Stomach (tissue), 9 donors: ENCODE results near the gene OTX1. TPM values are rescaled to one million over a fixed set of nuclear protein-coding genes. Genes with fewer than 3 reads are reported as not detected.

Source experiments
- DNase-seq, 2 donors: peaks; one replicate each; pipeline versions ENCODE4 v3.0.0 to v3.0.0-alpha.2; 2013 to 2019
- H3K27ac ChIP-seq, 5 donors: fragments of 200-600 bp in 4 of 5; sonication (generic) in 4 of 5; one replicate each; pipeline ENCODE4 v1.5.1; 2013 to 2019; ENCODE audit warnings: mild to moderate bottlenecking in 1 of 5, moderate library complexity in 1 of 5
- H3K27me3 ChIP-seq, 3 donors: fragments of 200-600 bp; sonication (generic); one replicate each; pipeline ENCODE4 v1.5.1; 2017 to 2019; ENCODE audit warnings: mixed run types in 1 of 3
- H3K36me3 ChIP-seq, 4 donors: fragments of 200-600 bp; sonication (generic); 1 replicate in 3 of 4; 2 replicates in 1 of 4; pipeline ENCODE4 v1.5.1; 2016 to 2019
- H3K4me1 ChIP-seq, 4 donors: fragments of 200-600 bp; sonication (generic); one replicate each; pipeline ENCODE4 v1.5.1; 2016 to 2019
- H3K4me3 ChIP-seq, 4 donors: fragments of 200-600 bp; sonication (generic) in 3 of 4; one replicate each; pipeline ENCODE4 v1.5.1; 2016 to 2019; ENCODE audit warnings: mild to moderate bottlenecking in 1 of 4
- H3K9me3 ChIP-seq, 4 donors: fragments of 200-600 bp; sonication (generic); one replicate each; pipeline ENCODE4 v1.5.1; 2016 to 2019
- EP300 ChIP-seq: sonication (generic); formaldehyde crosslinking; IDR thresholded peaks from one replicate; pipeline ENCODE4 v1.6.1; 2017; ENCODE audit warnings: antibody characterized with exemption
- POLR2A ChIP-seq, 4 donors: fragments of 450-650 bp; IDR thresholded peaks; one replicate each; pipeline ENCODE4 v1.6.1; 2016; ENCODE audit warnings: antibody characterized with exemption in 4 of 4, control low read depth in 2 of 4, mild to moderate bottlenecking in 1 of 4, moderate library complexity in 1 of 4
- POLR2AphosphoS5 ChIP-seq, 3 donors: sonication (generic); formaldehyde crosslinking; IDR thresholded peaks; one replicate each; pipeline ENCODE4 v1.6.1; 2016; ENCODE audit warnings: antibody characterized with exemption in 3 of 3
- WGBS, 5 donors: extraction: QIAGEN DNeasy Blood & Tissue Kit in 3 of 5; methylation state at CpG; one replicate each; pipeline versions ENCODE4 v1.1.5 to v1.1.7; 2013 to 2018; 5-methylcytosine and 5-hydroxymethylcytosine counted together
- intact Hi-C: fragments of 100-400 bp; cut with DNase I; formaldehyde crosslinking; loops from one replicate; pipeline ENCODE4 v1.15.1; 2023; ENCODE audit warnings: low total_unique reads
- polyA plus RNA-seq, 3 donors: library from polyadenylated mRNA; stranded (reverse); fragments of 200-250 nt; gene quantifications; one replicate each; pipeline ENCODE4 v1.2.3, GENCODE V29; 2013
- total RNA-seq, 5 donors: library from RNA; depleted of rRNA; stranded (reverse); fragments of >200 nt; gene quantifications; one replicate each; pipeline versions ENCODE4 v1.1.0 to v1.2.3, GENCODE V29; 2014 to 2016
- TF ChIP-seq, protein P1 (sequence below), 7 experiments: fragments of 450-650 bp in 4 of 7; fragments of 200-600 bp in 3 of 7; sonication (generic) in 3 of 7; IDR thresholded peaks; one replicate each; pipeline ENCODE4 v1.5.1; 2016 to 2019; ENCODE audit warnings: antibody characterized with exemption in 7 of 7, control low read depth in 2 of 7, mild to moderate bottlenecking in 1 of 7
- donor health status: healthy with polysubstance abuse.
- donor health status: Bipolar disorder and iron deficiency.
- donor health status: healthy.

Gene OTX1
- total and polyA plus RNA-seq, 8 donors: 0.10 to 0.25 TPM; not detected in 6

DNA sequence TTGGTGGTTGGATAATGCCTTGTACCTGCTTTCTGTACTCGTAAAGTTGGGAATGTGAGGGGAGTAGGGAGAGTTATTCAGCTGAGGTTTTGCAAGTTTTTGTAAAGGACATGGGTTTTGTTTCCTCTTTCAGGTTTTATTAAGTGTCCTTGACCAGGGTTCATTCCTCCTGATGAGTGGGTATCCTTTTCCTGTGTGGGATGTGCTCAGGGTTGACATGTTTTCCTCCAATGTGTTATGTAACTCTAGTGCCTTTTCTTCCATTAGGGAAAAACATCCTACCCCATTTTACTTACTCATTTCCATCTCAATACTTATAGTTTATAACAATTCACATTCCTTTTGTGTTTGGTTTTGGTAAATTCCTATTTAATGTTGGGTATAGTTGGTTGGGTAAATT is 48.4 kb downstream of the OTX1 start:
- no peak overlapping the region for H3K27ac ChIP-seq
- TF ChIP-seq, protein P1, sequence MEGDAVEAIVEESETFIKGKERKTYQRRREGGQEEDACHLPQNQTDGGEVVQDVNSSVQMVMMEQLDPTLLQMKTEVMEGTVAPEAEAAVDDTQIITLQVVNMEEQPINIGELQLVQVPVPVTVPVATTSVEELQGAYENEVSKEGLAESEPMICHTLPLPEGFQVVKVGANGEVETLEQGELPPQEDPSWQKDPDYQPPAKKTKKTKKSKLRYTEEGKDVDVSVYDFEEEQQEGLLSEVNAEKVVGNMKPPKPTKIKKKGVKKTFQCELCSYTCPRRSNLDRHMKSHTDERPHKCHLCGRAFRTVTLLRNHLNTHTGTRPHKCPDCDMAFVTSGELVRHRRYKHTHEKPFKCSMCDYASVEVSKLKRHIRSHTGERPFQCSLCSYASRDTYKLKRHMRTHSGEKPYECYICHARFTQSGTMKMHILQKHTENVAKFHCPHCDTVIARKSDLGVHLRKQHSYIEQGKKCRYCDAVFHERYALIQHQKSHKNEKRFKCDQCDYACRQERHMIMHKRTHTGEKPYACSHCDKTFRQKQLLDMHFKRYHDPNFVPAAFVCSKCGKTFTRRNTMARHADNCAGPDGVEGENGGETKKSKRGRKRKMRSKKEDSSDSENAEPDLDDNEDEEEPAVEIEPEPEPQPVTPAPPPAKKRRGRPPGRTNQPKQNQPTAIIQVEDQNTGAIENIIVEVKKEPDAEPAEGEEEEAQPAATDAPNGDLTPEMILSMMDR (IDR thresholded peaks at IDR 0.05): no peak
- TF ChIP-seq POLR2AphosphoS5 (IDR thresholded peaks at IDR 0.05) (no peak), EP300 (no peak), POLR2A (IDR thresholded peaks at IDR 0.05) (no peak)
- H3K9me3 ChIP-seq: peaks cover 0 to 29% (median 20%) of the 10 kb centered on the region in 4 donors
- intact Hi-C loops: no loop called here
- no peaks in the 10 kb centered on the region for H3K27me3 ChIP-seq
- DNase-seq: no peak
- H3K36me3 ChIP-seq: no peaks in the 10 kb centered on the region
- 84 to 98% (median 88%) methylated on average over 1 of the region's 1 CpG for WGBS, 5 donors
- H3K4me1 ChIP-seq: no peaks in the 10 kb centered on the region
- no peak overlapping the region for H3K4me3 ChIP-seq

DNA sequence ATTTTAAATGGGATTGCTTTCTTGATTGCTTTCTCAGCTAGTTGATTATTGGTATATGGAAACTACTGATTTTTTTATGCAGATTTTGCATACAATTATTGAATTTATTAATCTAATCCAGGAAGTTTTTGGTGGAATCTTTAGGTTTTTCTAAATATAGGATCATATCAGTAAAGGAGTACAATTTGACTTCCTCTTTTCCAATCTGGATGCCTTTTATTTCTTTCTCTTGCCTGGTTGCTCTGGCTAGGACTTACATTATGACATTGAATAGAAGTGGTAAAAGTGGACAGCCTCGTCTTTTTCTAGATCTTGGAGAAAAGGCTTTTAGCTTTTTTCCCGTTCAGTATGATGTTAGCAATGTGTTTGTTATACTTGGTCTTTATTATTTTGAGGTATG is 51.3 kb downstream of the OTX1 start:
- no peak for DNase-seq
- TF ChIP-seq POLR2A (IDR thresholded peaks at IDR 0.05) (no peak), EP300 (no peak)
- TF ChIP-seq, protein P1 (IDR thresholded peaks at IDR 0.05): no peak
- WGBS, 5 donors: 76 to 89% (median 83%) methylated on average over 2 of the region's 2 CpGs
- Histone ChIP-seq H3K4me3 (no peak overlapping the region), H3K27ac (no peak overlapping the region), H3K36me3 (no peaks in the 10 kb centered on the region), H3K9me3 (peaks cover 0 to 57% (median 45%) of the 10 kb centered on the region in 4 donors), H3K27me3 (no peaks in the 10 kb centered on the region), H3K4me1 (no peaks in the 10 kb centered on the region)
- intact Hi-C loops: no loop called here

DNA sequence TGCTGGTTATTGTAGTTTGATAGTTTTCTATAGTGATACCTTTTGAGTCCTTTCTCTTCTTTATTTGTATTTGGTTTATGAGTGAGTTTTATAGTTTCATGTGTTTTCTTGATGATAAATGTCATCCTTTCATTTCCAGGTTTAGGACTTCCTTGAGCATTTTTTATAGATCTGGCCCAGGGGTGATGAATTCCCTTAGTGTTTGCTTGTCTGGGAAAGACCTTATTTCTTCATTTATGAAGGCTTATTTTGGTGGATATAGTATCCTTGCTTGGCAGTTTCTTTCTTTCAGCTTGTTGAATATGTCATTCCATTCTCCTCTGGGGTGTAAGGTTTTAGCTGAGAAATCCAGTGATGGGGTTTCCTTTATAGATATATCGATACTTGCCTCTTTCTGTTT is 53.9 kb downstream of the OTX1 start:
- 92 to 100% (median 94%) methylated on average over 1 of the region's 1 CpG for WGBS, 5 donors

More for the DNA sequence above, 53.9 kb downstream of the OTX1 start:
- no peaks in the 10 kb centered on the region for H3K27me3 ChIP-seq
- H3K27ac ChIP-seq: no peak overlapping the region
- no peaks in the 10 kb centered on the region for H3K36me3 ChIP-seq
- no peak overlapping the region for H3K4me3 ChIP-seq
- no peak for DNase-seq
- H3K9me3 ChIP-seq: peaks cover 0 to 57% (median 45%) of the 10 kb centered on the region in 4 donors
- TF ChIP-seq, protein P1 (IDR thresholded peaks at IDR 0.05): no peak
- TF ChIP-seq POLR2AphosphoS5 (IDR thresholded peaks at IDR 0.05) (no peak), EP300 (no peak), POLR2A (IDR thresholded peaks at IDR 0.05) (no peak)
- no peaks in the 10 kb centered on the region for H3K4me1 ChIP-seq
- intact Hi-C loops: no loop called here
